Prostate gland (tissue), 2 donors: ENCODE results near the gene CDC73.

Experiments
- CTCF ChIP-seq, 4 experiments: fragments of 200-600 bp in 2 of 4; fragments of 450-650 bp in 2 of 4; sonication (generic) in 2 of 4; IDR thresholded peaks; 1 replicate in 3 of 4; 2 replicates in 1 of 4; pipeline ENCODE4 v1.5.1; 2016 to 2019; ENCODE audit warnings: antibody characterized with exemption in 4 of 4, mild to moderate bottlenecking in 2 of 4, moderate library complexity in 2 of 4
- POLR2A ChIP-seq: fragments of 450-650 bp; IDR thresholded peaks from one replicate; pipeline ENCODE4 v1.6.1; 2016; ENCODE audit warnings: antibody characterized with exemption, mild to moderate bottlenecking

- no peak for TF ChIP-seq POLR2A
- TF ChIP-seq CTCF (IDR thresholded peaks at IDR 0.05) = no peak
These were observed 140.8 kb downstream of the CDC73 start for GRCh38 chr1:193262661-193263060.
